VCaP (cell line): ENCODE results near the gene SCN9A.

Experiments used
- H3K27ac ChIP-seq: fragments of 450-650 bp; 2 replicates; pipeline ENCODE4 v1.5.1; 2017
- CTCF ChIP-seq: fragments of 450-650 bp; conservative IDR thresholded peaks from 2 replicates; pipeline ENCODE4 v1.5.1; 2017; ENCODE audit warnings: mild to moderate bottlenecking, moderate library complexity

The SCN9A gene

GRCh38 chr2:166343467-166343866, 32.3 kb downstream of the SCN9A start:
- H3K27ac ChIP-seq: no peak overlapping the region
- TF ChIP-seq CTCF: no peak

GRCh38 chr2:166341426-166341825, 34.3 kb downstream of the SCN9A start:
- no peak for TF ChIP-seq CTCF
- H3K27ac ChIP-seq: no peak overlapping the region

DNA sequence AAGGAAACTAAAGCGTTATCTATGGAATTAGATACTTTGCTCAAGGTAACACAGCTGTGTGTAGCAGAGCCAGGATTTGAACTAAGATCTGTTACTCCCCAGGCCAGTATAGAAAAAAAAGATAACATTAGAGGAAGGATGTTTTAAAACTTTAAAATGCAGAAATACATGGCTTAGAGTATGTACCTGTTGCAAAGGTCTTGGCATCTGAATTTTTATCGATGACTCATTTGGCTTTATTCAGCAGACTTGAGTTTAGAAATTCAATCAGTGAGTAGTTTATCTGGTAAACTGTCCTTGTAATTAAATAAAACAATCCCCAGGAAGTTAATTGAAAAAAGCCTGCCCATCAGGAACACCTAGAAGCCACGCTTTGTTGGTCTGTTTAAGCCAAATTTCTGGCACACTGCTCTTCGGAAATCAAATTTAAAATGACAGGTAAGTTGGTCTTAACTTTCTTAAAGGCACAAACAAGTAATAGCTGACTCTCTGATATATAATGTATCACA, 36.9 kb downstream of the SCN9A start:
- no peak for TF ChIP-seq CTCF
- H3K27ac ChIP-seq: no peak overlapping the region

DNA sequence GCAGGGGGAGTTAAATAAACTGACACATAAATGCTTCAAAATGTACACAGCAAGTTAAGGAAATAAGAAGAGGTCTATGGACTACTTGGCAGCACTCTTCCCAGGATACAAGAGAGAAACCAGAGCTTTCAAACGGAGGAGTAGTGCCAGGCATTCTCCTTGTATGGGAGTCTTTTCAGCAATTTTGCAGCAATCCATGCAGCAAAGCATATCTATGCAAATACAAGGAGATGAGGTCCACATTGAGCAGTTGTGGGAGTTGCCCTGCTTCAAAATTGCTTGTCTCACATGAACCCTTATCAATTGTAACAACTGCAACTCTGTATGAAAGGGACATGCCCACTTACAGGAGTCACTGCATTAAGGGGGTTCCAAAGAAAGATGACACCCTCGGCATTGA, 37.8 kb downstream of the SCN9A start:
- H3K27ac ChIP-seq: no peak overlapping the region
- TF ChIP-seq CTCF: no peak

- no peak overlapping the region for H3K27ac ChIP-seq
- TF ChIP-seq CTCF: no peak
Observed at GRCh38 chr2:166335284-166335683, 40.5 kb downstream of the SCN9A start.

DNA sequence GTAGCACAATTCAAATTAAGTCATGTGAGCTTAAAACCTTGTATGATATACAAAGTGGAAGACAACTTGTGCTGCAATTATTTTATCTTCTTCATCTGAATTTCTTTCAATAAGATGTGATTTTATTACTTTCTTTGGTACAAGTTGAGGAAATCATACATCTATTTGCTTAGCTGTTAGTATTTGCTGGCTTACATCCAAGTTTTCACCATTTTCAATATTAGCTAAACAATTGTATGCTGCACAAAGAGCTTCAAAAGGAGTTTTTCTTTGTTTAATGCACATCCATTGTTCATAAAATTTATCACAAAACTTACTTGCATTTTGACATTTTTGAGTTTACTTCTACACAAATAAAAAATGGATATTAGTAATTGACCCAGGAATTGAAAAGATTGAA, 40.9 kb downstream of the SCN9A start:
- no peak overlapping the region for H3K27ac ChIP-seq
- no peak for TF ChIP-seq CTCF

DNA sequence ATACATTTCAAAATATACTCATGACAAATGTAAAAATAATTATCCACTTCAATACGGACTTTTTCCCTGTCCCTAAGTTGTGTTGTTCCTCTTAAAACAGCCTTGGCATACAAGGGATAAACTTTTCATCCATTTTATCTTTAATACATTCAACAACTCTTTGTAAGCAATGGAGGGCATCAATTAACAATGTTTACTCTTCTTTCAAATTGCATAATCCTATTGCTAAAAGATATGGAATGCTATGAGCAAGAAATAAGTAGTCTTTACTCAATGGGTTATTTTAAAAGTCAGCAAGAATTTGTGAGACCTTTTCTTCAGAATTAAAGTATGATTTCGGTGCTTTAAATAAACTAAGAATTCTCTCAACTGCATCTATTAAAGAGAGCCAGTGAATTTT, 41.9 kb downstream of the SCN9A start:
- TF ChIP-seq CTCF: no peak
- no peak overlapping the region for H3K27ac ChIP-seq

- no peak for TF ChIP-seq CTCF
- H3K27ac ChIP-seq: no peak overlapping the region
Observed at GRCh38 chr2:166332106-166332505, 43.6 kb downstream of the SCN9A start.
